Brain microvascular endothelial cell (primary cell): Measurements from ENCODE around the gene SIVA1.

Experiments
- DNase-seq: peaks from one replicate; pipeline ENCODE4 v3.0.0-alpha.2; 2020
- H3K27ac ChIP-seq: fragments of 250-450 bp; sonication (Bioruptor Pico); 2 replicates; pipeline ENCODE4 v1.5.1; 2020; ENCODE audit warnings: mild to moderate bottlenecking, moderate library complexity
- H3K27me3 ChIP-seq: fragments of 250-450 bp; sonication (Bioruptor Pico); replicated peaks from 2 replicates; pipeline ENCODE4 v1.5.1; 2020; ENCODE audit warnings: mild to moderate bottlenecking
- H3K36me3 ChIP-seq: fragments of 250-450 bp; sonication (Bioruptor Pico); replicated peaks from 2 replicates; pipeline ENCODE4 v1.5.1; 2020; ENCODE audit warnings: mild to moderate bottlenecking
- H3K4me3 ChIP-seq: 2 replicates; pipeline ENCODE4 v1.5.1; 2011; ENCODE audit warnings: low read depth, mild to moderate bottlenecking, control low read depth, low read length, moderate library complexity
- in situ Hi-C: cut with HindIII; loops from 2 replicates; pipeline ENCODE4 v1.10.0; 2017; ENCODE audit warnings: low sequenced_read_pairs, low pct_ligation_motif_present
- TF ChIP-seq, protein P1 (sequence below): IDR thresholded peaks from 2 replicates; pipeline ENCODE4 v1.5.1; 2011; ENCODE audit warnings: low read depth, mild to moderate bottlenecking, moderate library complexity, low read length, control low read depth, inconsistent platforms; ENCODE audit errors: missing control alignments

Gene SIVA1

GRCh38 chr14:104797115-104798044, 44.4 kb downstream of the SIVA1 start:
- no peaks in the 10 kb centered on the region for H3K27me3 ChIP-seq
- in situ Hi-C loops: no loop called here
- H3K27ac ChIP-seq: no peak overlapping the region
- TF ChIP-seq, protein P1, sequence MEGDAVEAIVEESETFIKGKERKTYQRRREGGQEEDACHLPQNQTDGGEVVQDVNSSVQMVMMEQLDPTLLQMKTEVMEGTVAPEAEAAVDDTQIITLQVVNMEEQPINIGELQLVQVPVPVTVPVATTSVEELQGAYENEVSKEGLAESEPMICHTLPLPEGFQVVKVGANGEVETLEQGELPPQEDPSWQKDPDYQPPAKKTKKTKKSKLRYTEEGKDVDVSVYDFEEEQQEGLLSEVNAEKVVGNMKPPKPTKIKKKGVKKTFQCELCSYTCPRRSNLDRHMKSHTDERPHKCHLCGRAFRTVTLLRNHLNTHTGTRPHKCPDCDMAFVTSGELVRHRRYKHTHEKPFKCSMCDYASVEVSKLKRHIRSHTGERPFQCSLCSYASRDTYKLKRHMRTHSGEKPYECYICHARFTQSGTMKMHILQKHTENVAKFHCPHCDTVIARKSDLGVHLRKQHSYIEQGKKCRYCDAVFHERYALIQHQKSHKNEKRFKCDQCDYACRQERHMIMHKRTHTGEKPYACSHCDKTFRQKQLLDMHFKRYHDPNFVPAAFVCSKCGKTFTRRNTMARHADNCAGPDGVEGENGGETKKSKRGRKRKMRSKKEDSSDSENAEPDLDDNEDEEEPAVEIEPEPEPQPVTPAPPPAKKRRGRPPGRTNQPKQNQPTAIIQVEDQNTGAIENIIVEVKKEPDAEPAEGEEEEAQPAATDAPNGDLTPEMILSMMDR: no peak
- DNase-seq: no peak
- H3K4me3 ChIP-seq: no peak overlapping the region
- H3K36me3 ChIP-seq: no peaks in the 10 kb centered on the region

GRCh38 chr14:104798300-104799243, 45.6 kb downstream of the SIVA1 start:
- TF ChIP-seq, protein P1: no peak
- no peak overlapping the region for H3K4me3 ChIP-seq
- H3K36me3 ChIP-seq: no peaks in the 10 kb centered on the region
- no peaks in the 10 kb centered on the region for H3K27me3 ChIP-seq
- in situ Hi-C loops: no loop called here
- H3K27ac ChIP-seq: no peak overlapping the region
- DNase-seq: no peak

- H3K4me3 ChIP-seq: peak overlapping the region; percentile 49
- in situ Hi-C loops: no loop called here
- H3K27ac ChIP-seq: no peak overlapping the region
- no peaks in the 10 kb centered on the region for H3K27me3 ChIP-seq
- TF ChIP-seq, protein P1: peak; percentile 55
- no peaks in the 10 kb centered on the region for H3K36me3 ChIP-seq
- DNase-seq: no peak
These were observed 46.5 kb downstream of the SIVA1 start for GRCh38 chr14:104799244-104800014.

DNA sequence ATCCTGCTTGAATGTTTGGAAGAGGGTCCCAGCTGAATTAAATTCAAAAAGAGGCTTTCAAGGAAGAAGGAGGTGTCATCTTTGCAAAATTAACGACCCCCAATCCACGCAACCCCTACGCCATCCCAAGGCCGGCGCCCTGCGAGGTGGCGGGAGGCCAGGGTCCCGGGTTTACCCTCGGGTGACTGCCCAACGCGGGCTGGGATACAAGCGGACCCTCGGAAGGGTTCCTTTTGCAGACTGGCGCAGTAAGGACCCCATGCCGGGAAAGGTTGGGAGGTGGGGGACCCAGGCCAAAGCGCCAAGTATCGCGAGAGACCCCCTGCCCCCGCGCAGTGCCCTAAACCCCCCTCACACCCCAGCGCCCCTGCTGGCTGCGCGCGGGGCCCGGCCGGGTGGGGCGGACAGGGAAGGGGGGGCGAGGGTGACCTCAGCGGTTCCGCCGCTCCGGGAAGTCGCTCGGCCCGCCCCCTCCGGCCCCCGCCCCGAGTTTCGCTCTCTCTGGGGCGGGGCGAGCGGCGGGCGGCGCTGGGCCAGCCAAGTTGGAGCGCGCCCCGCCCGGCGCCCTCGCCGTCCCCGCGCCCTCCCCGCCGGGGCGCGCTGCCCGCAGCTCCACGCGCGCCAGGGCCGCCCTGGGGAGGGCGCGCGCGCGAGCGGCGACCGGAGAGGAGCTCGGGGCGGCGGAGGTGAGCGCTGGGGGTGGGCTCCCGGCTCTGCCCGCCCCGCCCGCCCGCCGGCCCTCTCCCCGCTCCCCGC, 47.2 kb downstream of the SIVA1 start:
- Histone ChIP-seq H3K36me3 (no peaks in the 10 kb centered on the region), H3K4me3 (peak overlapping the region; percentile 49), H3K27ac (no peak overlapping the region)

More for the DNA sequence above, 47.2 kb downstream of the SIVA1 start:
- H3K27me3 ChIP-seq: no peaks in the 10 kb centered on the region
- DNase-seq: peak; percentile 24
- in situ Hi-C loops: no loop called here
- TF ChIP-seq, protein P1: peak; percentile 25
